Body of pancreas (tissue), 4 donors: ENCODE data around the gene THADA. TPM values are rescaled to one million over a fixed set of nuclear protein-coding genes. Genes with fewer than 3 reads are reported as not detected.

Source experiments
- ATAC-seq: fragments of 150-250 bp; one replicate; pipeline ENCODE4 v1.9.1; 2016
- DNase-seq, 4 donors: peaks; one replicate each; pipeline ENCODE4 v3.0.0-alpha.2; 2019
- H3K27ac ChIP-seq, 4 donors: fragments of 200-600 bp; sonication (generic); 1 replicate in 3 of 4; 2 replicates in 1 of 4; pipeline versions ENCODE4 v1.5.1 to v1.6.1; 2016 to 2019; ENCODE audit warnings: mild to moderate bottlenecking in 1 of 4, mixed read lengths in 1 of 4, moderate library complexity in 1 of 4
- H3K27me3 ChIP-seq, 2 donors: fragments of 200-600 bp; sonication (generic); one replicate each; pipeline ENCODE4 v1.6.0; 2016; ENCODE audit warnings: mild to moderate bottlenecking in 1 of 2
- H3K36me3 ChIP-seq, 2 donors: fragments of 200-600 bp; sonication (generic); replicated peaks in 1 of 2; 2 replicates each; pipeline ENCODE4 v1.5.1; 2016; ENCODE audit warnings: low read depth in 2 of 2; ENCODE audit not compliant: insufficient read depth in 1 of 2
- H3K4me1 ChIP-seq: fragments of 200-600 bp; sonication (generic); one replicate; pipeline ENCODE4 v1.6.0; 2016
- H3K4me3 ChIP-seq, 2 donors: fragments of 200-600 bp; sonication (generic); 1 replicate in 1 of 2; 2 replicates in 1 of 2; pipeline ENCODE4 v1.5.1; 2016 to 2019
- H3K9me3 ChIP-seq, 3 donors: fragments of 200-600 bp; sonication (generic); 1 replicate in 2 of 3; 2 replicates in 1 of 3; pipeline ENCODE4 v1.5.1; 2016
- POLR2A ChIP-seq, 3 donors: fragments of 450-650 bp; IDR thresholded peaks; one replicate each; pipeline ENCODE4 v1.6.1; 2016; ENCODE audit warnings: antibody characterized with exemption in 3 of 3, mild to moderate bottlenecking in 2 of 3
- WGBS, 2 donors: methylation state at CpG; one replicate each; pipeline ENCODE4 v1.1.5; 2017; 5-methylcytosine and 5-hydroxymethylcytosine counted together
- intact Hi-C: fragments of 100-400 bp; cut with DNase I; formaldehyde crosslinking; loops from one replicate; pipeline ENCODE4 v1.15.1; 2023
- total RNA-seq, 2 donors: library from RNA; depleted of rRNA; stranded (reverse); fragments of >200 nt; gene quantifications; one replicate each; pipeline ENCODE4 v1.1.0, GENCODE V29; 2016
- TF ChIP-seq, protein P1 (sequence below), 7 experiments: fragments of 450-650 bp in 4 of 7; fragments of 200-600 bp in 3 of 7; sonication (generic) in 3 of 7; IDR thresholded peaks; one replicate each; pipeline ENCODE4 v1.5.1; 2016 to 2019; ENCODE audit warnings: antibody characterized with exemption in 7 of 7

Gene THADA
- total RNA-seq, 2 donors from 2014 or later, result 27.5 to 41.9 TPM

- Histone ChIP-seq H3K36me3 (no peaks in the 10 kb centered on the region), H3K27ac (no peak overlapping the region), H3K4me1 (peaks cover 23% of the 10 kb centered on the region), H3K9me3 (no peaks in the 10 kb centered on the region), H3K27me3 (no peaks in the 10 kb centered on the region), H3K4me3 (no peak overlapping the region)
- DNase-seq, result no peak
- TF ChIP-seq POLR2A (IDR thresholded peaks at IDR 0.05), result no peak
- TF ChIP-seq, protein P1, sequence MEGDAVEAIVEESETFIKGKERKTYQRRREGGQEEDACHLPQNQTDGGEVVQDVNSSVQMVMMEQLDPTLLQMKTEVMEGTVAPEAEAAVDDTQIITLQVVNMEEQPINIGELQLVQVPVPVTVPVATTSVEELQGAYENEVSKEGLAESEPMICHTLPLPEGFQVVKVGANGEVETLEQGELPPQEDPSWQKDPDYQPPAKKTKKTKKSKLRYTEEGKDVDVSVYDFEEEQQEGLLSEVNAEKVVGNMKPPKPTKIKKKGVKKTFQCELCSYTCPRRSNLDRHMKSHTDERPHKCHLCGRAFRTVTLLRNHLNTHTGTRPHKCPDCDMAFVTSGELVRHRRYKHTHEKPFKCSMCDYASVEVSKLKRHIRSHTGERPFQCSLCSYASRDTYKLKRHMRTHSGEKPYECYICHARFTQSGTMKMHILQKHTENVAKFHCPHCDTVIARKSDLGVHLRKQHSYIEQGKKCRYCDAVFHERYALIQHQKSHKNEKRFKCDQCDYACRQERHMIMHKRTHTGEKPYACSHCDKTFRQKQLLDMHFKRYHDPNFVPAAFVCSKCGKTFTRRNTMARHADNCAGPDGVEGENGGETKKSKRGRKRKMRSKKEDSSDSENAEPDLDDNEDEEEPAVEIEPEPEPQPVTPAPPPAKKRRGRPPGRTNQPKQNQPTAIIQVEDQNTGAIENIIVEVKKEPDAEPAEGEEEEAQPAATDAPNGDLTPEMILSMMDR (IDR thresholded peaks at IDR 0.05), result no peak
- 96 to 97% methylated on average over 8 of the region's 8 CpGs for WGBS, 2 donors
- no peak for ATAC-seq
- intact Hi-C loops, result no loop called here
Measured at GRCh38 chr2:43372416-43373081, 223.3 kb downstream of the THADA start.

DNA sequence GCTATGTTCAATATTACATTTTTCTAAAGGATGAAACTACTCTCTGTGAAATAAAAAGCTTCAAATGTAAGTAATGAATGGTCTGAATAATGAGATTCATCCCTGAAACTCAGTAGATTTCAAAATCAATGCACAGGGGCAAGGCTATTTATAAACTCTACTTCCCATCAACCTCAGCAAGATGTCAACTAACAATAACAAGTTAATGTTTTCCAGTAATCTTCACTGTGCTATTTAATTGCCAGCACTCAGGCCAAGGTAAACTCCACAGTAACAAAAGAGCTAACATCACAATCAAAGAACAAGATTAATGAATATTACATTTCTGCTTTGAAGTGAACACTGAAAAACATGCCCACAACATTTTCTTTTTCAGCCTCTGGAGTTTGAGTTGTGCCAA, 225.1 kb downstream of the THADA start:
- Histone ChIP-seq H3K4me1 (peaks cover 23% of the 10 kb centered on the region), H3K27ac (peak overlapping the region in 1 of 4 donors; percentile 63), H3K9me3 (no peaks in the 10 kb centered on the region), H3K4me3 (no peak overlapping the region), H3K27me3 (no peaks in the 10 kb centered on the region), H3K36me3 (no peaks in the 10 kb centered on the region)
- peak in 1 of 4 donors; percentile 18 for DNase-seq
- intact Hi-C loops, result no loop called here
- peak; percentile 81 for ATAC-seq
- TF ChIP-seq, protein P1 (IDR thresholded peaks at IDR 0.05), result no peak
- TF ChIP-seq POLR2A (IDR thresholded peaks at IDR 0.05), result no peak

DNA sequence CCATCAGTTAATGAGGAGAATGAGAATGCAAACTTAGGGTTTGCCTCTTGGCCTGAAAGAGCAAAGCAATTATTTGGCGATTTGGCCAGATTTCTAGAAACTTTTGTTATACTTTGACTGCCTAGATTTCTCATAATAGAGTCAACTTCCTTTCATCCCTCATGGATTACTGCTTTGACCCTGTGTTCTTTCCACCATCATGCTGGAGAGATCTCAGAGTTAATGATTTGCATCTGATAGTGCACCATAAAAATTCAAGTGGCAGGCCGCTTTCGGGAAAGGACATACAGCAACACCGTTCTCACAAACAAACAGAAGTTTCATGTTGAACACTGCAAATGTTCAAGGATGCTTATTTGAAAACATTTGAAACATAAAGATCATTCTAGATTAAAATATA, 225.7 kb downstream of the THADA start:
- H3K4me1 ChIP-seq, result peaks cover 23% of the 10 kb centered on the region
- no peaks in the 10 kb centered on the region for H3K9me3 ChIP-seq
- H3K36me3 ChIP-seq, result no peaks in the 10 kb centered on the region
- WGBS, 2 donors, result 64 to 73% methylated on average over 4 of the region's 4 CpGs
- intact Hi-C loops, result no loop called here
- TF ChIP-seq, protein P1 (IDR thresholded peaks at IDR 0.05), result no peak
- TF ChIP-seq POLR2A (IDR thresholded peaks at IDR 0.05), result no peak
- no peaks in the 10 kb centered on the region for H3K27me3 ChIP-seq
- H3K27ac ChIP-seq, result peak overlapping the region in 2 of 4 donors; percentile 41 to 63
- H3K4me3 ChIP-seq, result no peak overlapping the region
- peak; percentile 71 for ATAC-seq
- peak in 1 of 4 donors; percentile 16 for DNase-seq

DNA sequence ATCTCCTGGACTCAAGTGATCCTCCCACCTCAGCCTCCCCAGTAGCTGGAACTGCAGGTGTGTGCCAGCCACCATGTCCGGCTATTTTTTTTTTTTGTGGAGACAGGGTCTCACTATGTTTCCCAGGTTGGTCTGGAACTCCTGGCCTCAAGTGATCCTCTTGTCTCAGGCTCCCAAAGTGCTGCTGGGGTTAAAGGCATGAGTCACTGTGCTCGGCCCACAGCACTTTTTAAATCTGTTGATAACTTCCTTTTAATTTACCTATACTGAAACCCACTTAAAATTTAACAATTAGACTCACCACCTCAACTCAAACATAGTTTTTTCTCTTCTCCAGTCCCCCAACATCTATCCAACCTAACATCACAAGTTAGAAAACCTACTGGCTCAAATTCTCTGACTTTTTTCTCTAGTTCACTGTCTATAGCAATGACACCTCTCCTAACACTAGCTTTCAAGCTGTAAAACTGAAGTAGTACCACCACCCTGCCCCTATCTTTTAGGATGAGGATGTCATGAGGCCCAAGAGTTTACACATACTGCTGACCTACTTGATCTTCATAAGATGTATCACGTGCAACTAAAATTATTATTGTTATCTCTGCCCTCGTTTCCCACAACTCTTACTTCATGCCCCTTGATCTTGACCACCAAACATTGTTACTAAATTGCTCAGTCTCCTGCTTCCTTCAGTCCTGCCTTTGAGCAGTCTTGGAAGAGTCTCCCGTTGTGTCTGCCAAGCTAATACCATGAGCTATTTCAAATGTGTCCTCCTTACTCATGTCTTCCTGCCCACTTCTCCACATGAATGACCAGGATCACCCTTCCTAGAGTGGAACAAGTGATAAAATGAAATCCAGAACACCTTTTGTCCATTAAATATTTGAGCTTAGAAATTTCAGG, 227.1 kb downstream of the THADA start:
- ATAC-seq (no peak), DNase-seq (no peak)
- H3K9me3 ChIP-seq, result no peaks in the 10 kb centered on the region
- TF ChIP-seq, protein P1 (IDR thresholded peaks at IDR 0.05), result no peak
- no peak for TF ChIP-seq POLR2A (IDR thresholded peaks at IDR 0.05)
- H3K4me1 ChIP-seq, result peaks cover 23% of the 10 kb centered on the region
- no peaks in the 10 kb centered on the region for H3K36me3 ChIP-seq
- H3K27me3 ChIP-seq, result no peaks in the 10 kb centered on the region
- 80 to 91% methylated on average over 5 of the region's 5 CpGs for WGBS, 2 donors
- H3K27ac ChIP-seq, result no peak overlapping the region
- intact Hi-C loops, result no loop called here
- no peak overlapping the region for H3K4me3 ChIP-seq
